Kidney epithelial cell (primary cell): Measurements from ENCODE around the gene FERD3L. TPM values are rescaled to one million over a fixed set of nuclear protein-coding genes. Genes with fewer than 3 reads are reported as not detected.
"Not testable (repeated sequence)": the region's sequence is repeated elsewhere in the genome, so short reads cannot be mapped to it uniquely, and the experiment has no call there.

ENCODE experiments used
- DNase-seq: peaks from one replicate; pipeline ENCODE4 v3.0.0-alpha.2; 2010; ENCODE audit warnings: low read depth
- H3K27me3 ChIP-seq: 2 replicates; pipeline ENCODE4 v1.6.0; 2011; ENCODE audit warnings: low read length; ENCODE audit not compliant: control insufficient read depth, insufficient read depth
- H3K36me3 ChIP-seq: 2 replicates; pipeline ENCODE4 v1.5.1; 2011; ENCODE audit warnings: low read length; ENCODE audit not compliant: control insufficient read depth, insufficient read depth
- H3K4me3 ChIP-seq: 2 replicates; pipeline ENCODE4 v1.5.1; 2011; ENCODE audit warnings: low read depth, mild to moderate bottlenecking, control low read depth, low read length
- CTCF ChIP-seq: IDR thresholded peaks from 2 replicates; pipeline ENCODE4 v1.5.1; 2011; ENCODE audit warnings: mild to moderate bottlenecking, moderate library complexity, low read length, control low read depth, inconsistent platforms; ENCODE audit not compliant: insufficient read depth, poor library complexity, severe bottlenecking
- total RNA-seq: library from RNA; depleted of rRNA; stranded (reverse); fragments of >200 nt; gene quantifications from 2 replicates; pipeline ENCODE4 v1.2.3, GENCODE V29; 2015

Gene FERD3L
- total RNA-seq = not detected in 2 replicates

DNA sequence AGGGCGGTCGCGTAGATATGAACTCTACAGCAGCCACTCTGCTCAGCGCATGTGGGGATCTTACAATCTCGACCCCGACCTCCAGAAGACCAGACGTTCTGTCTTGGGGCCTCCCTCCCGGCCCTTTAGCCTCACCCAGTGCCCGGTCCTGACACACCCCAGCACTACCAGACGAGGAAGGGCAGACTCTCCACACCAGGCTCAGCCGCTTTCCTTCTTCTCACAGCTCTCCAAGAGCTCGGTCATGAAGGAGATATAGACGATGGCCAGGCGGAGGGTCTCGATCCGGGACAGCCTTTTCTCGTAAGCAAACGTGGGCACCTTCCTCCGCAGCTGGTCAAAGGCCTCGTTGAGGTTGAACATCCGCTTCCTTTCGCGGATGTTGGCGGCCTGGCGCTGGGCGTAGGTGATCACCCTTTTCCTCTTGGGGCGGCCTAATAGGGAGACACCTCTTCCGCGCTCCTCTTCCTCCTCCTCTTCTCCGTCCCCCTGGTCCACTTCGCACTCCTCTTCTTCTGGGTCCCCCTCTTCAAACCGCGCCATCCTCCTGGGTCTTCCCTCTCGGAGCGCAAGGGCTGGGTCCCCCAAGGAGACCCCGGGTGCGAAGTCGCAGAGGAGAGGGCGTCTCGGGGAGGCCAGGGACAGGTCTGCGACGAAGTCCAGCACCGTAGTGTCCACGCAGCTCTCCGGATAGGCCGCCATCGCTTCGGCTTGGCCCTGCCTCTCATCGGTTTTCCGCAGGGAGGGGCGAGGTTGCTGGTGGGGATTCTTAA lies at the start of gene FERD3L:
Gene FERD3L (minus strand): TSS at position 761 of the 773 bp plus-strand sequence. CDS start 59 bp downstream, at position 702.
- peaks cover 29% of the 10 kb centered on the region for H3K27me3 ChIP-seq
- no peak for TF ChIP-seq CTCF
- H3K4me3 ChIP-seq = no peak within 1 kb of the TSS
- no peak for DNase-seq
- no peaks in the 10 kb centered on the region for H3K36me3 ChIP-seq

- not testable (repeated sequence) for DNase-seq, H3K4me3 ChIP-seq, H3K27me3 ChIP-seq, H3K36me3 ChIP-seq
These were observed 49.2 kb upstream of the FERD3L start for GRCh38 chr7:19194417-19194816.

- H3K4me3 ChIP-seq = no peak overlapping the region
- no peaks in the 10 kb centered on the region for H3K36me3 ChIP-seq
- TF ChIP-seq CTCF = no peak
- no peak for DNase-seq
- no peaks in the 10 kb centered on the region for H3K27me3 ChIP-seq
These were observed 36.4 kb upstream of the FERD3L start for GRCh38 chr7:19181634-19182033.

DNA sequence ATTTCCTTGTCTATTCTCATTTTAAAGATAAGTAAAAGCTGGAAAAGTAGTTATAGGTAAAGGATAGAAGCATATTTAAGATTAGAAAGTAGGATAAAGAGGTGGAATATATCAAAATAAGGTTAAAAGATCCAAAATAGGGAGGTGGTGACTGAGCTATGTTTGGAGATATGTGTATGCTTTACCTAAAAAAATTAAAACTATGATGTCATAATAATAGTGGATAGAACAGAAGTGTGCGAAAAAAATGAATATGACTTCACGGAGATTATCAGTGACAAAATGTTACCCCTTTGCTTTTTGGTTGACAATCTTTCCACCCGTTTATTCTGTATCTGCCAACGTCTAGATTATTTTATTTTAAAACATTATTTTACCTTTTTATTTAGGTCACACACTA lies 33.4 kb upstream of the FERD3L start:
- Histone ChIP-seq H3K4me3 (no peak overlapping the region), H3K27me3 (no peaks in the 10 kb centered on the region), H3K36me3 (no peaks in the 10 kb centered on the region)
- DNase-seq = no peak
- no peak for TF ChIP-seq CTCF

- TF ChIP-seq CTCF = no peak
- DNase-seq = no peak
- Histone ChIP-seq H3K27me3 (no peaks in the 10 kb centered on the region), H3K4me3 (no peak overlapping the region), H3K36me3 (no peaks in the 10 kb centered on the region)
These were observed 32.0 kb upstream of the FERD3L start for GRCh38 chr7:19177269-19177668.

GRCh38 chr7:19175241-19175640 lies 30.0 kb upstream of the FERD3L start:
- DNase-seq = no peak

More at GRCh38 chr7:19175241-19175640, 30.0 kb upstream of the FERD3L start:
- no peaks in the 10 kb centered on the region for H3K36me3 ChIP-seq
- no peak overlapping the region for H3K4me3 ChIP-seq
- no peaks in the 10 kb centered on the region for H3K27me3 ChIP-seq
- TF ChIP-seq CTCF = no peak
